Retinal pigment epithelial cell (primary cell): ENCODE results near the gene DEFB112.

Source experiments
- DNase-seq: peaks from one replicate; pipeline ENCODE4 v3.0.0-alpha.2; 2010; ENCODE audit warnings: low read depth
- H3K4me3 ChIP-seq: 2 replicates; pipeline ENCODE4 v1.5.1; 2011; ENCODE audit warnings: mild to moderate bottlenecking, low read length, control low read depth, moderate library complexity
- CTCF ChIP-seq: conservative IDR thresholded peaks from 2 replicates; pipeline ENCODE4 v1.5.1; 2011; ENCODE audit warnings: low read depth, low read length, control low read depth, inconsistent platforms

DEFB112 gene

GRCh38 chr6:50056242-50056641 is 6.5 kb upstream of the DEFB112 start:
- no peak for DNase-seq
- no peak overlapping the region for H3K4me3 ChIP-seq
- no peak for TF ChIP-seq CTCF

DNA sequence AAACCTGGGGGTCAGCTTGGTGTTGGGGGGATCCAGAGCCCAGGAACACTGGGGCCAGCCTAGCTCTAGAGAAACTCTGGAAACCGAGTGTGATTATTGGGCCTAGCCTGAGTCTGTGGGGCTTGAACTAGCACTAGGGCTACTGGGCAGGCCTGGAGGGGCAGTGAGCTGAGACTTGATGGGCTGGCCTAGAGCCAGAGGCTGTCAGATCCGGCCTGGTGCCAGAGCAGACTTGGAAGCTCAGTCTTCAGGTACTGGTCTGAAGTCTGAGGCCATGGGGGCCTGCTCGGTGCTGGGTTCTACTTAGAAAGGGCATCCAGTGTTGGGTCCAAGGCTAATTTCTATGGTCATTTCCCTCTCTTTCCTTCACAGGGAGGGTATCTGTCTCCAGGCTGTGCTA is 2.7 kb downstream of the DEFB112 start:
- TF ChIP-seq CTCF = no peak
- DNase-seq = no peak
- H3K4me3 ChIP-seq = no peak overlapping the region

DNA sequence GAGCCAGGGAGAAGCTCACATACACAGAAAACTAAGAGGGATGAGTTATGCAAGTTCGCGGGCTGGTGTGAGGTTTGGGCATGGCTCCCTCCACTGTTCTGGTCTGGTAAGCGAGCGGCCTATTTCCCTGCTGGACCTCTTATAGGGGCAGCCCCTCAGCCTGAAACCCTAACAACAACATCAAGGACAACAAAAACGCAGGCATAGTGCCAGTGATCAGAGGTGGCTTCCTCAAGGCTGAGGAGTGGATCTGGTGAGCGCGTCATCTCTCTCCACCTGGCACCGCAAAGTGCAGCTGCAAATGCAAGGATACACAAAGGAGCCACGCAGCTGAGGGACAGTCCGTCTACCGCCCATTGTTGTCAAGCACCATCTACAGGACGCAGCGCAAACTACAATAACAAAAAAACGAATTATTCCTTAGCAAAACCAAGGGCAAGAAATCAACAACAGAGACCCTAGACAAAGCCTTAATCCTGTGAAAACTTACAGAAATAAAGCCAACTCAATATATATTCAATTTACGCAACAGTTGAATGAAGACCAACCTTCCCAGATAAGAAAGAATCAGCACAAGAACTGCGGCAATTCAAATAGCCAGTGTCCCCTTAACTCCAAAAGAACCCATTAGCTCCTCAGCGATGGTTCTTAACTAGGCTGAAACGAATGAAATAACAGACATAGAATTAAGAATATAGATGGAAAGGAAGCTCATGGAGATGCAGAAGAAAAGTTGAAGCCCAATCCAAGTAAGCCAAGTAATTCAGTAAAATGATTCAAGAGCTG is 18.8 kb downstream of the DEFB112 start:
- DNase-seq = no peak
- peak; percentile 64 for TF ChIP-seq CTCF
- no peak overlapping the region for H3K4me3 ChIP-seq

DNA sequence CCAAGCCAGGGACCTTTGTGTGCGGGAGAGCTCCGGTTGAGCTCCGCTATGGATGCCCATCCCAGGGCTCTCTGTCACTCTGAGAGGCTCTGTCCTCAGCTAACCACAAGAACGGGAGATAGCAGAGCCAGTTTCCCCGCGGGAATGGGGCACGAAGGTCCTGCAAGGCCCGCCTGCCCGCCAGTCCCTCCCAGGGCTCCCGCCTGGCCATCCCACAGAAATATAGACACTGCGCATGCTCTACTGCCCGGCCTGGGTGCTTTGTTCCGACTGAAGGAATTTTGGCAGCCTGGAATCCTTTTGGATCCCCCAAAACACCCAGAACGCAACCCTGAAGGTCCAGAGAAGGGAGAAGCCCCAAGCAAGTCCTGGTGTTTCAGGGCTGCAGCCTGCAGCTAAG is 19.4 kb downstream of the DEFB112 start:
- no peak for DNase-seq
- no peak for TF ChIP-seq CTCF
- H3K4me3 ChIP-seq = no peak overlapping the region

DNA sequence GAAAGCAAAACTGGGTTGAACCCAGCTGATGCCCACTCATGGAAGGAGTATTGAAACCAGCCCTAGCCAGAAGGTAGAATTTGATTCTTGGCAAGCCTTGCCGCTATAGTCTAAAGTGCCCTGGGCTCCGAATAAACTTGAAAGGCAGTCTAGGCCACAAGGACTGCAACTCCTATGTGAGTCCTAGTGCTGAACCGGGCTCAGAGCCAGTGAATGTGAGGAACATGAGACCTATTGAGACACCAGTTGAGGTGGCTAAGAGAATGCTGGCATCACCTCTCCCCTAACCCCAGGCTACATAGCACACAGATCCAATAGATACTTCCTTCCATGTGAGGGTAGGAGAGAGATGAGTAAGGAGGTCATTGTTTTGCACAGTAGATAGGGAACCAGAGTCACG is 24.5 kb downstream of the DEFB112 start:
- DNase-seq = no peak
- H3K4me3 ChIP-seq = no peak overlapping the region
- no peak for TF ChIP-seq CTCF

DNA sequence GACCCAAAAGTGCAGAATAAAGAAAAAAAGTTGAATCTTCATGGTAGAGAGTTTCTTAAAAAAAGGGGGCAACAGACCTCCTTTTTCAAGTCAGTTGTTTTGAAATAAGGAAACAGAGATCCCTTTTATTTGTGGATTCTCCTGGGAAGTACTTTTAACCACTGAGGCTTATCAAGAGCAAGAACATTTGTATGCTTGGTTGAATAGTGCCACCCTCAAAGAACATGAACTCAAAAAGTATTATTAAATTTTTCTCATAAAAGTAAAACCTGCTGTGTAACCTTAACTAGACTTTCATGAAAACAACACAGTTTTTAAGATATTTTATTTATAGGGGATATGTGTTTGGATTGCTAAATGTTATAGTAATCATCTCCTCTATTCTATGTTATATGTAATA is 27.8 kb downstream of the DEFB112 start, which contains the start of gene DEFB110:
TSS of gene DEFB110 (minus strand) at position 101 of the 400 bp plus-strand sequence. CDS start at position 42, 59 bp downstream.
- TF ChIP-seq CTCF = no peak
- no peak for DNase-seq
- H3K4me3 ChIP-seq = no peak within 1 kb of the TSS

GRCh38 chr6:50007819-50008218 is 41.9 kb downstream of the DEFB112 start:
- no peak for TF ChIP-seq CTCF
- no peak overlapping the region for H3K4me3 ChIP-seq
- peak; percentile 86 for DNase-seq
